A673 (cell line): ENCODE measurements around the gene ATP10B. TPM values are rescaled to one million over a fixed set of nuclear protein-coding genes. Genes with fewer than 3 reads are reported as not detected.

Experiments used
- BruUV-seq: library from RNA; stranded (reverse); fragments of 400-500 nt; replicated peaks from 2 replicates; lab custom pipeline; 2021; lab: Mats Ljungman, UMichigan
- CTCF ChIA-PET: fragments of 300-600 bp; sonication (Branson Sonifier 250); formaldehyde crosslinking; loops from one replicate; lab custom pipeline; 2022; ENCODE audit warnings: antibody characterized with exemption; lab: Charles Lee
- POLR2A ChIA-PET: fragments of 300-600 bp; sonication (Branson Sonifier 250); formaldehyde crosslinking; loops from one replicate; lab custom pipeline; 2022; ENCODE audit warnings: antibody characterized with exemption; ENCODE audit not compliant: low non-redundant PET; lab: Charles Lee
- DNase-seq: peaks from one replicate; pipeline ENCODE4 v3.0.0-alpha.2; 2015; ENCODE audit warnings: low spot score
- H3K27ac ChIP-seq: fragments of 200-600 bp; sonication (generic); 2 replicates; pipeline ENCODE4 v1.5.1; 2016; ENCODE audit warnings: mixed run types, low read depth, mild to moderate bottlenecking, mixed read lengths, antibody characterized with exemption, low read length; ENCODE audit not compliant: poor library complexity, severe bottlenecking
- H3K27me3 ChIP-seq: fragments of 200-600 bp; sonication (generic); replicated peaks from 2 replicates; pipeline ENCODE4 v1.6.1; 2017; ENCODE audit warnings: mixed run types, low read depth, mild to moderate bottlenecking, mixed read lengths, antibody characterized with exemption, low read length; ENCODE audit not compliant: insufficient read depth, poor library complexity
- H3K36me3 ChIP-seq: fragments of 200-600 bp; sonication (generic); 2 replicates; pipeline ENCODE4 v1.6.1; 2016; ENCODE audit warnings: mixed run types, mild to moderate bottlenecking, mixed read lengths, antibody characterized with exemption, low read length; ENCODE audit not compliant: insufficient read depth, poor library complexity, severe bottlenecking
- H3K4me1 ChIP-seq: fragments of 200-600 bp; sonication (generic); 2 replicates; pipeline ENCODE4 v1.6.1; 2017; ENCODE audit warnings: mixed run types, mild to moderate bottlenecking, mixed read lengths, antibody characterized with exemption, low read length; ENCODE audit not compliant: insufficient read depth, poor library complexity, severe bottlenecking
- H3K4me3 ChIP-seq: fragments of 200-600 bp; sonication (generic); 2 replicates; pipeline ENCODE4 v1.5.1; 2016; ENCODE audit warnings: low read depth, mixed run types, mild to moderate bottlenecking, mixed read lengths, low read length; ENCODE audit not compliant: poor library complexity, severe bottlenecking
- H3K9me3 ChIP-seq: fragments of 200-600 bp; sonication (generic); 2 replicates; pipeline ENCODE4 v1.6.1; 2016; ENCODE audit warnings: mixed run types, low read depth, mild to moderate bottlenecking, mixed read lengths, antibody characterized with exemption, low read length; ENCODE audit not compliant: poor library complexity, severe bottlenecking
- EZH2 ChIP-seq: fragments of 200-600 bp; sonication (generic); IDR thresholded peaks from 2 replicates; pipeline ENCODE4 v1.6.1; 2017; ENCODE audit warnings: borderline replicate concordance, low read depth, mild to moderate bottlenecking, mixed read lengths, antibody characterized with exemption, low read length; ENCODE audit not compliant: poor library complexity, severe bottlenecking
- intact Hi-C: fragments of 100-400 bp; cut with micrococcal nuclease; formaldehyde crosslinking; loops from one replicate; pipeline ENCODE4 v1.10.0; 2022; ENCODE audit not compliant: unreplicated experiment
- total RNA-seq: library from RNA; stranded (reverse); gene quantifications from 2 replicates; pipeline ENCODE4 v1.2.3, GENCODE V29; 2021
- TF ChIP-seq, protein P1 (sequence below): fragments of 300-800, 200-600 bp; sonication (generic); conservative IDR thresholded peaks from 2 replicates; pipeline ENCODE4 v1.5.1; 2017; ENCODE audit warnings: low read depth, mild to moderate bottlenecking, antibody characterized with exemption, low read length, moderate library complexity, mixed read lengths

Gene ATP10B
- total RNA-seq, 1 experiment from 2014 or later: not detected

DNA sequence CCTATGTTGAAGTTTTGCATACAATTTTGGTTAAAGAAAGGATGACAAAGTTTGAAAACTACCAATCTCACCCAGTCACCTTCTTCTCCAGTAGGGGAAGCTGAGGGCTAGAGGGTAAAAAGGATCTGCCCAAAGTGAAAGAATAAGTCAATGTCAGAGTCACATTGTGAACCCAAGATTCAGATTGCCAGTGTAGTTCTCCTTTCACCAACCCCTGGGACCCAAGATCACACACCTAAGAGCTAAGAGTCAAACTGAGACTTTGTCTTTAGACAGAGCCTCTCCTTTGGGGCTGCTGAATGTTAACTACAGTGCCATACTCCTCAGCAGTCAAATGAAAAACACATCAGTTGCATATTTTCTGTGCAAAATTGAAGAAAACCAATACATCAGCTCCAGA lies 210.6 kb downstream of the ATP10B start:
- no TSS peak for BruUV-seq
- no peak for DNase-seq
- POLR2A ChIA-PET: no interaction called here
- Histone ChIP-seq H3K4me3 (no peak overlapping the region), H3K9me3 (no peaks in the 10 kb centered on the region), H3K4me1 (no peaks in the 10 kb centered on the region), H3K36me3 (no peaks in the 10 kb centered on the region), H3K27me3 (peaks cover 41% of the 10 kb centered on the region), H3K27ac (no peak overlapping the region)
- CTCF ChIA-PET: no interaction called here
- intact Hi-C loops: no loop called here
- TF ChIP-seq, protein P1, sequence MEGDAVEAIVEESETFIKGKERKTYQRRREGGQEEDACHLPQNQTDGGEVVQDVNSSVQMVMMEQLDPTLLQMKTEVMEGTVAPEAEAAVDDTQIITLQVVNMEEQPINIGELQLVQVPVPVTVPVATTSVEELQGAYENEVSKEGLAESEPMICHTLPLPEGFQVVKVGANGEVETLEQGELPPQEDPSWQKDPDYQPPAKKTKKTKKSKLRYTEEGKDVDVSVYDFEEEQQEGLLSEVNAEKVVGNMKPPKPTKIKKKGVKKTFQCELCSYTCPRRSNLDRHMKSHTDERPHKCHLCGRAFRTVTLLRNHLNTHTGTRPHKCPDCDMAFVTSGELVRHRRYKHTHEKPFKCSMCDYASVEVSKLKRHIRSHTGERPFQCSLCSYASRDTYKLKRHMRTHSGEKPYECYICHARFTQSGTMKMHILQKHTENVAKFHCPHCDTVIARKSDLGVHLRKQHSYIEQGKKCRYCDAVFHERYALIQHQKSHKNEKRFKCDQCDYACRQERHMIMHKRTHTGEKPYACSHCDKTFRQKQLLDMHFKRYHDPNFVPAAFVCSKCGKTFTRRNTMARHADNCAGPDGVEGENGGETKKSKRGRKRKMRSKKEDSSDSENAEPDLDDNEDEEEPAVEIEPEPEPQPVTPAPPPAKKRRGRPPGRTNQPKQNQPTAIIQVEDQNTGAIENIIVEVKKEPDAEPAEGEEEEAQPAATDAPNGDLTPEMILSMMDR: no peak
- no peak for TF ChIP-seq EZH2

DNA sequence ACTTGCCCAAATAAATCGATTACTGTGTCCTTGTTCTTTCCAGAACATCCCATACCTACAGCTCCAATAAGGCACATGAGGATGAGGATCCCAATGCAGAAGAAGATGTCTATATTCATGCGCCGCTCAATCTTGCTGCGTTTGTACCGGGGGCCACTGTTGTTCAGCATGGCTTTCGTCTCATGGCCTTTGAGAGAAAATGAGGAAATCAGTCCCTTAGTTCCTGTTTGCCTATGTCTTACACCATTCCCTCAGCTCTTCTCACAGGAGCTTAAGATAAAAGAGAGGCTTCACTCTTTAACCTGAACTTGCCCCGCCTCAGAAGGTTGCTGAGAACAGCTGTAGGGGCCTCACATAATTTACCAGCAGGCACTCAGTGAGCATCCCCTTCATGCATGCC lies 211.6 kb downstream of the ATP10B start:
- BruUV-seq: no TSS peak
- H3K9me3 ChIP-seq: no peaks in the 10 kb centered on the region
- DNase-seq: no peak
- TF ChIP-seq, protein P1: no peak
- TF ChIP-seq EZH2: no peak
- CTCF ChIA-PET: no interaction called here
- H3K36me3 ChIP-seq: no peaks in the 10 kb centered on the region
- H3K27me3 ChIP-seq: peaks cover 41% of the 10 kb centered on the region
- POLR2A ChIA-PET: no interaction called here
- intact Hi-C loops: no loop called here
- no peak overlapping the region for H3K4me3 ChIP-seq
- H3K4me1 ChIP-seq: no peaks in the 10 kb centered on the region
- H3K27ac ChIP-seq: no peak overlapping the region

DNA sequence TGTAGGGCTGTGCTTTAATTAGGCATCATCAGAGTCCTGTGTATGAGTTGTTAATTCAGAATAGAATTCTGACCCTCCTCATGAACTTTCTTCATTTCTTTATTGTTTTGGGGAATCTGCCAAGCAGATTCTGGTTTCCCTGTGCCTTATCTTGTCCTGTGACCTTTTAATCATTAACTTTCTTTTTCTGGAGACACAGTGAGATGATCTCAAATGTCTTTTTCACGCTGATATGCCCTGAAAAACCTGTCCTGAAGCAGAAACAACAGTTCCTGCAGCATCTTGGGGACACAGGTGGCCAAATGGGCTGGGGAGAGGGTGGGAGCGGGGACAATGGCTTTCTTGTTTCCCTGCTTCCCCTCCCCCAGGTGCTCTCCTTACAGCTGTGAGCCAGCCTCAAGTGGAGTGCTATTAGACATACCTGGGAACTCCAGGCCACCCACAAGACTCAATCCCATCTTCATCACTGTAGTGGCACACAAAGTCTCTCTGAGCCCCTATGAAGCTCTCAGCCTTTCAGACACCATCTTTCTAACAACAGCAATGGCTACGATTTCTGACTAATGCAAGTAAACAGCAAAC lies 213.8 kb downstream of the ATP10B start:
- peaks cover 39% of the 10 kb centered on the region for H3K27me3 ChIP-seq

More for the DNA sequence above, 213.8 kb downstream of the ATP10B start:
- no peaks in the 10 kb centered on the region for H3K9me3 ChIP-seq
- no TSS peak for BruUV-seq
- TF ChIP-seq EZH2: no peak
- TF ChIP-seq, protein P1: no peak
- no peak overlapping the region for H3K4me3 ChIP-seq
- no peak overlapping the region for H3K27ac ChIP-seq
- no peaks in the 10 kb centered on the region for H3K36me3 ChIP-seq
- H3K4me1 ChIP-seq: no peaks in the 10 kb centered on the region
- DNase-seq: no peak
- CTCF ChIA-PET: no interaction called here
- intact Hi-C loops: no loop called here
- POLR2A ChIA-PET: no interaction called here
